OCI-LY7 (cell line): Measurements from ENCODE around the gene COL9A1. TPM values are rescaled to one million over a fixed set of nuclear protein-coding genes. Genes with fewer than 3 reads are reported as not detected.

Experiments
- BruUV-seq: library from RNA; stranded (reverse); fragments of 400-500 nt; replicated peaks from 2 replicates; lab custom pipeline; 2021; lab: Mats Ljungman, UMichigan
- CTCF ChIA-PET: fragments of 300-600 bp; sonication (Branson Sonifier 250); formaldehyde crosslinking; loops from one replicate; lab custom pipeline; 2022; ENCODE audit warnings: antibody characterized with exemption; ENCODE audit not compliant: unreplicated experiment; lab: Charles Lee
- POLR2A ChIA-PET: fragments of 300-600 bp; sonication (Branson Sonifier 250); formaldehyde crosslinking; loops from one replicate; lab custom pipeline; 2022; ENCODE audit warnings: antibody characterized with exemption; lab: Charles Lee
- DNase-seq: peaks from one replicate; pipeline ENCODE4 v3.0.0-alpha.2; 2015; ENCODE audit warnings: low spot score
- H2AFZ ChIP-seq: fragments of 200-600 bp; sonication (generic), shearing (Covaris generic); 2 replicates; pipeline ENCODE4 v1.6.1; 2014; ENCODE audit warnings: mild to moderate bottlenecking, antibody characterized with exemption, low read length, moderate library complexity
- H3K27ac ChIP-seq: fragments of 200-600 bp; sonication (generic); 2 replicates; pipeline ENCODE4 v1.5.1; 2014; ENCODE audit warnings: mixed run types, low read depth, mild to moderate bottlenecking, moderate library complexity, low read length, inconsistent platforms; ENCODE audit not compliant: poor library complexity, severe bottlenecking
- H3K36me3 ChIP-seq: fragments of 200-600 bp; sonication (generic); 2 replicates; pipeline ENCODE4 v1.6.1; 2014; ENCODE audit warnings: mild to moderate bottlenecking, antibody characterized with exemption, low read length, moderate library complexity, mixed read lengths; ENCODE audit not compliant: insufficient read depth
- H3K4me1 ChIP-seq: fragments of 200-600 bp; sonication (generic); 2 replicates; pipeline ENCODE4 v1.5.1; 2014; ENCODE audit warnings: mild to moderate bottlenecking, low read length; ENCODE audit not compliant: insufficient read depth, poor library complexity, severe bottlenecking
- H3K4me2 ChIP-seq: fragments of 200-600 bp; sonication (generic); 2 replicates; pipeline ENCODE4 v1.6.1; 2014; ENCODE audit warnings: mild to moderate bottlenecking, low read length
- H3K4me3 ChIP-seq: fragments of 200-600 bp; sonication (generic); 2 replicates; pipeline ENCODE4 v1.5.1; 2014; ENCODE audit warnings: mild to moderate bottlenecking, low read depth, low read length; ENCODE audit not compliant: poor library complexity, severe bottlenecking
- H3K79me2 ChIP-seq: fragments of 200-600 bp; sonication (generic); 2 replicates; pipeline ENCODE4 v1.6.1; 2016; ENCODE audit warnings: low read depth, mild to moderate bottlenecking, low read length, moderate library complexity, mixed read lengths; ENCODE audit not compliant: insufficient read depth
- H3K9me2 ChIP-seq: fragments of 200-600 bp; sonication (generic); 2 replicates; pipeline ENCODE4 v1.6.1; 2016; ENCODE audit warnings: mild to moderate bottlenecking, low read length, mixed read lengths; ENCODE audit not compliant: insufficient read depth
- H3K9me3 ChIP-seq: fragments of 200-600 bp; sonication (generic); 2 replicates; pipeline ENCODE4 v1.6.1; 2014; ENCODE audit warnings: mild to moderate bottlenecking, mixed run types, low read length, mixed read lengths
- H4K20me1 ChIP-seq: fragments of 200-600 bp; sonication (generic); 2 replicates; pipeline ENCODE4 v1.6.1; 2014; ENCODE audit warnings: mild to moderate bottlenecking, antibody characterized with exemption, low read length, moderate library complexity, mixed read lengths; ENCODE audit not compliant: insufficient read depth
- CTCF ChIP-seq: fragments of 200-600 bp; sonication (generic); conservative IDR thresholded peaks from 2 replicates; pipeline ENCODE4 v1.5.1; 2014; ENCODE audit warnings: mild to moderate bottlenecking, antibody characterized with exemption, low read length, moderate library complexity, mixed read lengths
- EZH2phosphoT487 ChIP-seq: fragments of 200-600 bp; sonication (generic); IDR thresholded peaks from 2 replicates; pipeline ENCODE4 v1.6.1; 2018; ENCODE audit warnings: low read depth, borderline replicate concordance, mild to moderate bottlenecking, mixed run types, antibody characterized with exemption, low read length, moderate library complexity, mixed read lengths
- intact Hi-C: fragments of 100-400 bp; cut with micrococcal nuclease; formaldehyde crosslinking; loops from one replicate; pipeline ENCODE4 v1.10.0; 2022; ENCODE audit not compliant: unreplicated experiment
- total RNA-seq, 2 experiments: library from RNA; depleted of rRNA in 1 of 2; stranded (reverse); fragments of >200 nt in 1 of 2; shearing (Covaris generic) in 1 of 2; gene quantifications; 2 replicates each; pipeline ENCODE4 v1.2.3, GENCODE V29; 2014 to 2022

The COL9A1 gene
- total RNA-seq, 2 experiments from 2014 or later: not detected

GRCh38 chr6:70208235-70208790 is 94.6 kb downstream of the COL9A1 start:
- Histone ChIP-seq H3K36me3 (no peaks in the 10 kb centered on the region), H3K79me2 (no peaks in the 10 kb centered on the region), H3K9me3 (no peaks in the 10 kb centered on the region), H3K9me2 (no peaks in the 10 kb centered on the region), H3K27ac (no peak overlapping the region), H3K4me1 (no peaks in the 10 kb centered on the region), H4K20me1 (no peaks in the 10 kb centered on the region), H3K4me3 (no peak overlapping the region), H2AFZ (no peak overlapping the region), H3K4me2 (no peak overlapping the region)
- TF ChIP-seq CTCF (no peak), EZH2phosphoT487 (no peak)
- no peak for DNase-seq
- POLR2A ChIA-PET: interaction anchor here (0.8 kb wide), 1 partner anchor 11 kb away, joined by 3 read pairs; no protein-coding TSS in a partner anchor
- CTCF ChIA-PET: no interaction called here
- intact Hi-C loops: no loop called here
- BruUV-seq: no TSS peak

GRCh38 chr6:70198785-70199184 is 104.1 kb downstream of the COL9A1 start:
- intact Hi-C loops: no loop called here
- Histone ChIP-seq H3K27ac (no peak overlapping the region), H2AFZ (no peak overlapping the region), H3K9me2 (no peaks in the 10 kb centered on the region), H4K20me1 (no peaks in the 10 kb centered on the region), H3K9me3 (no peaks in the 10 kb centered on the region), H3K79me2 (no peaks in the 10 kb centered on the region), H3K4me1 (no peaks in the 10 kb centered on the region), H3K4me3 (no peak overlapping the region), H3K4me2 (no peak overlapping the region), H3K36me3 (no peaks in the 10 kb centered on the region)
- no TSS peak for BruUV-seq
- TF ChIP-seq CTCF (no peak), EZH2phosphoT487 (no peak)
- POLR2A ChIA-PET: no interaction called here
- DNase-seq: no peak
- CTCF ChIA-PET: no interaction called here

- no peaks in the 10 kb centered on the region for H4K20me1 ChIP-seq
- TF ChIP-seq EZH2phosphoT487: no peak
- no peak for TF ChIP-seq CTCF
- DNase-seq: no peak
- no peaks in the 10 kb centered on the region for H3K9me2 ChIP-seq
- BruUV-seq: no TSS peak
- H3K4me1 ChIP-seq: no peaks in the 10 kb centered on the region
- H3K4me3 ChIP-seq: no peak overlapping the region
- ChIA-PET CTCF (no interaction called here), POLR2A (no interaction called here)
- H2AFZ ChIP-seq: no peak overlapping the region
- no peaks in the 10 kb centered on the region for H3K36me3 ChIP-seq
- H3K4me2 ChIP-seq: no peak overlapping the region
- H3K27ac ChIP-seq: no peak overlapping the region
- intact Hi-C loops: no loop called here
- no peaks in the 10 kb centered on the region for H3K79me2 ChIP-seq
- H3K9me3 ChIP-seq: no peaks in the 10 kb centered on the region
Observed at GRCh38 chr6:70196531-70196930, 106.4 kb downstream of the COL9A1 start.
